IMR-90 (cell line): Measurements from ENCODE around the gene KLHDC3. TPM values are rescaled to one million over a fixed set of nuclear protein-coding genes. Genes with fewer than 3 reads are reported as not detected.

Source experiments
- ATAC-seq: fragments of 200-7000 bp; cut with Tn5 transposase; 2 replicates; pipeline ENCODE4 v1.9.1; 2020; ENCODE audit warnings: low read depth, mild to moderate bottlenecking, moderate library complexity
- BruUV-seq: library from RNA; stranded (reverse); fragments of 400-500 nt; replicated peaks from 2 replicates; lab custom pipeline; 2021; lab: Mats Ljungman, UMichigan
- CTCF ChIA-PET: fragments of 300-600 bp; formaldehyde crosslinking; extraction: SDS; loops from one replicate; lab custom pipeline; 2021; ENCODE audit warnings: antibody characterized with exemption; lab: Yijun Ruan, JAX
- POLR2A ChIA-PET: fragments of 300-600 bp; sonication (Branson Sonifier 250); formaldehyde crosslinking; loops from one replicate; lab custom pipeline; 2022; ENCODE audit warnings: antibody characterized with exemption; ENCODE audit not compliant: unreplicated experiment; lab: Charles Lee
- DNase-seq: peaks from one replicate; pipeline ENCODE4 v3.0.0; 2013
- H2AFZ ChIP-seq: replicated peaks from 2 replicates; pipeline ENCODE3; 2013; ENCODE audit warnings: low read length, mild to moderate bottlenecking; ENCODE audit not compliant: poor library complexity
- H2AK5ac ChIP-seq: 2 replicates; pipeline ENCODE4 v1.6.1; 2013; ENCODE audit warnings: low read depth, low read length, inconsistent platforms
- H2AK9ac ChIP-seq: replicated peaks from 2 replicates; pipeline ENCODE3; 2013; ENCODE audit warnings: mild to moderate bottlenecking, low read depth, low read length, moderate library complexity; ENCODE audit not compliant: poor library complexity
- H2BK120ac ChIP-seq: 2 replicates; pipeline ENCODE4 v1.6.1; 2013; ENCODE audit warnings: low read depth, low read length, inconsistent platforms
- H2BK15ac ChIP-seq: 3 replicates; pipeline ENCODE4 v1.6.1; 2013; ENCODE audit warnings: low read depth, low read length, inconsistent platforms
- H2BK20ac ChIP-seq: 2 replicates; pipeline ENCODE4 v1.6.1; 2013; ENCODE audit warnings: low read depth, mild to moderate bottlenecking, inconsistent platforms, low read length, moderate library complexity
- H2BK5ac ChIP-seq: 2 replicates; pipeline ENCODE4 v1.6.1; 2013; ENCODE audit warnings: mild to moderate bottlenecking, low read depth, low read length, inconsistent platforms; ENCODE audit not compliant: poor library complexity, severe bottlenecking
- H3K14ac ChIP-seq: replicated peaks from 2 replicates; pipeline ENCODE4 v1.6.1; 2013; ENCODE audit warnings: low read depth, low read length, inconsistent platforms
- H3K18ac ChIP-seq: 2 replicates; pipeline ENCODE4 v1.6.1; 2013; ENCODE audit warnings: low read depth, low read length, control low read depth
- H3K23ac ChIP-seq: 2 replicates; pipeline ENCODE4 v1.6.1; 2013; ENCODE audit warnings: low read depth, low read length, inconsistent platforms
- H3K27ac ChIP-seq: 2 replicates; pipeline ENCODE4 v1.5.1; 2013; ENCODE audit warnings: mild to moderate bottlenecking, control low read depth, low read length; ENCODE audit not compliant: insufficient read depth
- H3K27me3 ChIP-seq: 2 replicates; pipeline ENCODE4 v1.6.1; 2013; ENCODE audit warnings: low read length; ENCODE audit not compliant: control insufficient read depth, insufficient read depth
- H3K36me3 ChIP-seq: 2 replicates; pipeline ENCODE4 v1.6.1; 2013; ENCODE audit warnings: low read length, mixed read lengths; ENCODE audit not compliant: control insufficient read depth, insufficient read depth
- H3K4ac ChIP-seq: 2 replicates; pipeline ENCODE4 v1.6.1; 2013; ENCODE audit warnings: low read depth, low read length, inconsistent platforms
- H3K4me1 ChIP-seq: 2 replicates; pipeline ENCODE4 v1.6.1; 2013; ENCODE audit warnings: low read length, mixed read lengths; ENCODE audit not compliant: control insufficient read depth, insufficient read depth
- H3K4me2 ChIP-seq: 2 replicates; pipeline ENCODE4 v1.6.1; 2013; ENCODE audit warnings: low read depth, mild to moderate bottlenecking, control low read depth, low read length, moderate library complexity
- H3K4me3 ChIP-seq: 2 replicates; pipeline ENCODE4 v1.5.1; 2013; ENCODE audit warnings: low read depth, mild to moderate bottlenecking, control low read depth, low read length, moderate library complexity; ENCODE audit not compliant: insufficient read depth
- H3K56ac ChIP-seq: 2 replicates; pipeline ENCODE4 v1.6.1; 2013; ENCODE audit warnings: low read length, inconsistent platforms; ENCODE audit not compliant: insufficient read depth; ENCODE audit errors: extremely low read depth
- H3K79me1 ChIP-seq, 2 experiments: 2 replicates each; pipeline ENCODE4 v1.6.1; 2013; ENCODE audit warnings: low read length in 2 of 2, inconsistent platforms in 1 of 2, low read depth in 1 of 2
- H3K9ac ChIP-seq: 2 replicates; pipeline ENCODE4 v1.6.1; 2013; ENCODE audit warnings: low read depth, low read length, control low read depth
- H3K9me1 ChIP-seq: 2 replicates; pipeline ENCODE4 v1.6.1; 2013; ENCODE audit warnings: low read length, inconsistent platforms; ENCODE audit not compliant: insufficient read depth
- H3K9me3 ChIP-seq: 2 replicates; pipeline ENCODE4 v1.6.1; 2013; ENCODE audit warnings: low read length; ENCODE audit not compliant: control insufficient read depth, insufficient read depth
- H4K20me1 ChIP-seq: 2 replicates; pipeline ENCODE4 v1.6.1; 2013; ENCODE audit warnings: low read length, inconsistent platforms; ENCODE audit not compliant: insufficient read depth
- H4K5ac ChIP-seq: 2 replicates; pipeline ENCODE4 v1.6.1; 2013; ENCODE audit warnings: mild to moderate bottlenecking, low read depth, low read length, control low read depth
- H4K8ac ChIP-seq, 2 experiments: 2 replicates each; pipeline ENCODE4 v1.6.1; 2013; ENCODE audit warnings: low read depth in 2 of 2, low read length in 2 of 2, control low read depth in 1 of 2, inconsistent platforms in 1 of 2
- H4K91ac ChIP-seq: 2 replicates; pipeline ENCODE4 v1.6.1; 2013; ENCODE audit warnings: low read depth, low read length, inconsistent platforms; ENCODE audit not compliant: insufficient read depth
- BHLHE40 ChIP-seq: fragments of 150-350 bp; IDR thresholded peaks from 2 replicates; pipeline ENCODE4 v1.6.1; 2016; ENCODE audit warnings: mild to moderate bottlenecking, low read depth, low read length
- ELK1 ChIP-seq: fragments of 150-350 bp; IDR thresholded peaks from 2 replicates; pipeline ENCODE4 v1.6.1; 2016; ENCODE audit warnings: low read depth, mild to moderate bottlenecking, low read length, moderate library complexity, borderline replicate concordance
- MAFK ChIP-seq: IDR thresholded peaks from 2 replicates; pipeline ENCODE4 v1.6.1; 2012; ENCODE audit warnings: low read depth, low read length, improper control_type of control experiment
- MXI1 ChIP-seq: IDR thresholded peaks from 2 replicates; pipeline ENCODE4 v1.6.1; 2012; ENCODE audit warnings: low read depth, mild to moderate bottlenecking, low read length, moderate library complexity, borderline replicate concordance
- RAD21 ChIP-seq: IDR thresholded peaks from 2 replicates; pipeline ENCODE4 v1.6.1; 2012; ENCODE audit warnings: low read length, improper control_type of control experiment
- WGBS, 2 experiments: methylation state at CpG; one replicate each; pipeline versions ENCODE4 v1.1.5 to v1.1.7; 2013; ENCODE audit warnings: missing lambda C conversion rate in 2 of 2; ENCODE audit not compliant: insufficient read length in 1 of 2; ENCODE audit errors: extremely low coverage in 2 of 2; 5-methylcytosine and 5-hydroxymethylcytosine counted together
- dilution Hi-C: fragments of 300-500 bp; cut with HindIII; formaldehyde crosslinking; loops from one replicate; pipeline ENCODE4 v1.14.3; 2018; ENCODE audit warnings: low sequenced_read_pairs; ENCODE audit not compliant: unreplicated experiment
- in situ Hi-C: fragments of 300-500 bp; cut with MboI; formaldehyde crosslinking; loops from 3 replicates; pipeline ENCODE4 v1.14.3; 2019; ENCODE audit warnings: low sequenced_read_pairs, inconsistent platforms, mixed read lengths
- intact Hi-C: fragments of 100-400 bp; cut with micrococcal nuclease; formaldehyde crosslinking; loops from 2 replicates; pipeline ENCODE4 v1.10.0; 2022
- polyA plus RNA-seq, 3 experiments: library from polyadenylated mRNA; depleted of rRNA; stranded (reverse); fragments of >200 nt; gene quantifications; 2 replicates each; pipeline ENCODE4 v1.2.3, GENCODE V29; 2012; ENCODE audit warnings: low replicate concordance in 1 of 3
- total RNA-seq: library from RNA; depleted of rRNA; stranded (reverse); fragments of >200 nt; gene quantifications from 2 replicates; pipeline ENCODE4 v1.2.3, GENCODE V29; 2012
- TF ChIP-seq, protein P1 (sequence below): conservative IDR thresholded peaks from 2 replicates; pipeline ENCODE4 v1.5.1; 2012; ENCODE audit warnings: mild to moderate bottlenecking, low read depth, low read length, improper control_type of control experiment
- TF ChIP-seq, protein P2 (sequence below): fragments of 150-350 bp; IDR thresholded peaks from 2 replicates; pipeline ENCODE4 v1.6.1; 2017; ENCODE audit warnings: mild to moderate bottlenecking, antibody characterized with exemption, low read length, low read depth

KLHDC3 gene
- total and polyA plus RNA-seq, 2 of the 4 experiments (the other 2 are of a cell fraction) = 57.1 to 76.0 TPM

DNA sequence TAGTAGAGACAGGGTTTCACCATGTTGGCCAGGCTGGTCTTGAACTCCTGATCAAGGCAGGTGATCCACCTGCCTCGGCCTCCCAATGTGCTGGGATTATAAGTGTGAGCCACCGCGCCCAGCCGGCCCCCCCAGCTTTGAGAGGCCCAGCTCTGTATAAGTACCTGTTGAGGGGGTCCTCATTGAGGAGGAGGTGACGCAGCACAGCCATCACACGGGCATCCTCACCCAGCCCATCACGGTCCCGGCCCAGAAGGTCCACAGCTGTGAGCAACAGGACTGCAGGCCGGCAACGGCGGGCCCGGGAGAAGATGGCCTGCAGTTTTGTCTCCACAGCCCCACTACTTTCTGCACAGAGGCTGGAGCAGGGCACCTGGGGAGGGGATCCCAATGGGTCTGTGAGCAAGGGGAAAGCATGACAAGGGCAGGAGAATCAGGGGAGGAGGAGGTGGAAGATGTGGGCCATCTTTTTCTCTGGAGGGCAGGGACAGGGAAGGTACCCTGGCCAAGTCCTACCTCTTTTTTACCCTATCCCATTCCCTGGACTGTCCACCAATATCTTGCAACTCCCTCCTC is 45.8 kb upstream of the KLHDC3 start (continued):
- TF ChIP-seq, protein P1, sequence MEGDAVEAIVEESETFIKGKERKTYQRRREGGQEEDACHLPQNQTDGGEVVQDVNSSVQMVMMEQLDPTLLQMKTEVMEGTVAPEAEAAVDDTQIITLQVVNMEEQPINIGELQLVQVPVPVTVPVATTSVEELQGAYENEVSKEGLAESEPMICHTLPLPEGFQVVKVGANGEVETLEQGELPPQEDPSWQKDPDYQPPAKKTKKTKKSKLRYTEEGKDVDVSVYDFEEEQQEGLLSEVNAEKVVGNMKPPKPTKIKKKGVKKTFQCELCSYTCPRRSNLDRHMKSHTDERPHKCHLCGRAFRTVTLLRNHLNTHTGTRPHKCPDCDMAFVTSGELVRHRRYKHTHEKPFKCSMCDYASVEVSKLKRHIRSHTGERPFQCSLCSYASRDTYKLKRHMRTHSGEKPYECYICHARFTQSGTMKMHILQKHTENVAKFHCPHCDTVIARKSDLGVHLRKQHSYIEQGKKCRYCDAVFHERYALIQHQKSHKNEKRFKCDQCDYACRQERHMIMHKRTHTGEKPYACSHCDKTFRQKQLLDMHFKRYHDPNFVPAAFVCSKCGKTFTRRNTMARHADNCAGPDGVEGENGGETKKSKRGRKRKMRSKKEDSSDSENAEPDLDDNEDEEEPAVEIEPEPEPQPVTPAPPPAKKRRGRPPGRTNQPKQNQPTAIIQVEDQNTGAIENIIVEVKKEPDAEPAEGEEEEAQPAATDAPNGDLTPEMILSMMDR = no peak

DNA sequence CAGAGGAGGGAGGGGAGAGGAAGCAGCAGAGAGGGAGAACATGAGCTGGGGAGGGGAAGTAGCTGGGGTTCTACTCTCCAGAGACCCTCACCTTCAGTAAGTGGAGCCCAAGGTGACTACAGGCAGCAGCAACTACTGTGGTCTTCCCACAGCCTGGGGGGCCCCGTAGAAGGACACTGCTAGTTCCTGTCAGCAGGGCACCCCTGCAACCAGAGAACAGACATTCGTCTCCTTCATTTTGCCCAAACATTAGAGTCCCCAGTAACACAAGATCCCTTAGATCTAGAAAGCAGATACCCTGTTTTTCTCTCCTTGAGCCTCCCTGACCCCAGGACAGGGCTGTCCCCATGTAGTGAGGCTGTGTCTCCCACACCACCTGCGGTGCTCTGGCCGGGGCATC is 45.3 kb upstream of the KLHDC3 start:
- no peak overlapping the region for H3K56ac ChIP-seq
- ChIA-PET CTCF (no interaction called here), POLR2A (no interaction called here)
- H3K27ac ChIP-seq = no peak overlapping the region
- H3K79me1 ChIP-seq = peaks cover 4 to 27% of the 10 kb centered on the region in 2 experiments; a peak in 3 of 4 replicates
- no peak for ATAC-seq
- no peak overlapping the region for H3K4me3 ChIP-seq
- H3K4me1 ChIP-seq = peaks cover 15% of the 10 kb centered on the region
- no peak overlapping the region for H2BK5ac ChIP-seq
- no peak overlapping the region for H4K8ac ChIP-seq
- TF ChIP-seq MXI1 (no peak), RAD21 (no peak), ELK1 (no peak), MAFK (no peak), BHLHE40 (no peak)
- TF ChIP-seq, protein P1 = no peak
- TF ChIP-seq, protein P2, sequence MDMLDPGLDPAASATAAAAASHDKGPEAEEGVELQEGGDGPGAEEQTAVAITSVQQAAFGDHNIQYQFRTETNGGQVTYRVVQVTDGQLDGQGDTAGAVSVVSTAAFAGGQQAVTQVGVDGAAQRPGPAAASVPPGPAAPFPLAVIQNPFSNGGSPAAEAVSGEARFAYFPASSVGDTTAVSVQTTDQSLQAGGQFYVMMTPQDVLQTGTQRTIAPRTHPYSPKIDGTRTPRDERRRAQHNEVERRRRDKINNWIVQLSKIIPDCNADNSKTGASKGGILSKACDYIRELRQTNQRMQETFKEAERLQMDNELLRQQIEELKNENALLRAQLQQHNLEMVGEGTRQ = no peak
- intact Hi-C loops (no loop called here), in situ Hi-C loops (no loop called here), dilution Hi-C loops (no loop called here)
- no peak overlapping the region for H2AK5ac ChIP-seq
- H2AFZ ChIP-seq = no peak overlapping the region
- no peak overlapping the region for H3K4ac ChIP-seq
- no peak overlapping the region for H3K18ac ChIP-seq
- no peaks in the 10 kb centered on the region for H3K27me3 ChIP-seq
- 94% methylated on average over 2 of the region's 4 CpGs; no CpG with 5 or more reads in 1 of the 2 experiments for WGBS, 2 experiments
- H2BK120ac ChIP-seq = no peak overlapping the region
- H3K14ac ChIP-seq = no peak overlapping the region
- H4K20me1 ChIP-seq = peaks cover 9% of the 10 kb centered on the region; the same call in 1 of the 2 replicates
- no peak overlapping the region for H2AK9ac ChIP-seq
- H3K9me1 ChIP-seq = peaks cover 26% of the 10 kb centered on the region
- H3K9me3 ChIP-seq = no peaks in the 10 kb centered on the region
- H3K4me2 ChIP-seq = no peak overlapping the region
- H3K36me3 ChIP-seq = peaks cover 43% of the 10 kb centered on the region
- H4K91ac ChIP-seq = no peak overlapping the region
- H2BK20ac ChIP-seq = no peak overlapping the region
- no peak for DNase-seq
- H2BK15ac ChIP-seq = no peak overlapping the region
- H3K23ac ChIP-seq = no peak overlapping the region
- no TSS peak for BruUV-seq
- no peak overlapping the region for H3K9ac ChIP-seq
- no peak overlapping the region for H4K5ac ChIP-seq
